Measurements from ENCODE around the gene CFAP53.
"Not testable (repeated sequence)": the region's sequence is repeated elsewhere in the genome, so short reads cannot be mapped to it uniquely, and the experiment has no call there.

Gene CFAP53

DNA sequence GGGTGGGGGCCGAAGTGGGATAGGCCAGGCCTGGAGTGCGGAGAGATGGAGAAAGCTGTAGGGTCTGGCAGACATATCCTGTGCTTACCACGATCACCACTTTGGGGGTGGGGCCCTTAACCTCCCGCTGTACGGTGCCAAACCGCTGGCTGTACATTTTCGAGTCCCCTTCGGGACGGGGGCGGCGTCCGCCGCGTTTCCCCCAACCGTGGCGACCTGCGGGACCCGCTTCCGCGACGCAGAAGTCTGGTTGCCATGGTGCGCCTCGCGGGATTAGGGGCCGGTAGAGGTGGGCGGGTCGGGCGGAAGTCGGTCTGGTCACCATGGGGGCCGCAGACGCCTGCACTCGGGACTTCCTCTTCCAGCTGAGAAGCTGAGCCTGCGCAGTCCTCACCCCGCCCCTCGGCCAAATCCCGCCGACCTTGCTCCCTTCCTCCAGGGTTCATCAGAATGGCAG lies at the start of gene CFAP53:
Gene CFAP53 (minus strand): TSS at position 248 of the 457 bp plus-strand sequence. CDS start 91 bp downstream, at position 157.
- peak; percentile 85 for DNase-seq (ENCODE audit: low read depth)

DNA sequence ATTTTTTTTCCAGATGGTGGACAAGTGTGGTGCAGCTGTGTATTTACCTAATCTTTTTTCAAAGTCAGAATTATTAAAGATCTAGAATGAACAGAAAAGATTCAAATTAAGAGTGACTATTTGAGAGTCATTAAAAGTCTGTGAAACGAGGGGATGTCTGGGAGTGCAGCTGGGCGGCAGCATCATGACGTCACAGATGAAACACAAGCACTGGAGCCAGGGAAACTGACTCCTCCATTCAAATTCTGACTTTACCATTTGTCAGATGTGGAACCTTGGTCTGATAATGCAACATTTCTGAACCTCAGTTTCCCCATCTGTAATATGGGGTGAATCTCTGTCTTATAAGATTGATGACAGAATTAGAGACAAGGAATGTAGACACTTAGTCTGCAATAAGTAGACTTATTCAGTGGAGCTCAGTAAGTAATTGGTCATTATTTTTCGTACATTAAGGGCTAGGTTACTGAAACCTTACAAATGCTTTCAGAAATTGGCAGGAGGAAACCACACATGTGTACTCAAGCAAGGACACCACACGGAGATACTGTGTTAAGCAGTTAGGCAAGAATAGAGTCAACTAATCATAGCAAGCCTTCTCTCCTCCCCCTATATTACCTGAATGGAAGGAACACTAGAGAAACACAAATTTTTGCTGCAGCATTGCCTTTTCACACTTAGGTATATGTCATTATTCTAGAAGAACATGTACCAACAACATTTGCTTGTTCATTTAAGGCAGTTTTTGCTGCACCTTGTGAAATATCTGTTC lies 49.0 kb upstream of the CFAP53 start:
- no peak for DNase-seq (ENCODE audit: low read depth)

GRCh38 chr18:50313873-50314460 lies 47.7 kb upstream of the CFAP53 start:
- DNase-seq (ENCODE audit: low read depth): no peak

- no peak for DNase-seq (ENCODE audit: low read depth)
These were observed 46.8 kb upstream of the CFAP53 start for GRCh38 chr18:50313031-50313607.

- no peak for DNase-seq (ENCODE audit: low read depth)
These were observed 46.2 kb upstream of the CFAP53 start for GRCh38 chr18:50312296-50313030.

GRCh38 chr18:50311650-50312049 lies 45.4 kb upstream of the CFAP53 start:
- DNase-seq (ENCODE audit: low read depth): no peak

GRCh38 chr18:50310080-50310479 lies 43.8 kb upstream of the CFAP53 start:
- DNase-seq (ENCODE audit: low read depth): no peak

GRCh38 chr18:50308851-50309250 lies 42.6 kb upstream of the CFAP53 start:
- DNase-seq (ENCODE audit: low read depth): not testable (repeated sequence)

- DNase-seq (ENCODE audit: low read depth): peak; percentile 97
These were observed 41.6 kb upstream of the CFAP53 start for GRCh38 chr18:50307738-50308470.

GRCh38 chr18:50307400-50307737 lies 41.1 kb upstream of the CFAP53 start:
- no peak for DNase-seq (ENCODE audit: low read depth)

GRCh38 chr18:50306944-50307343 lies 40.6 kb upstream of the CFAP53 start:
- DNase-seq (ENCODE audit: low read depth): peak; percentile 98

GRCh38 chr18:50301074-50301473 lies 34.8 kb upstream of the CFAP53 start:
- DNase-seq (ENCODE audit: low read depth): no peak

GRCh38 chr18:50299626-50300388 lies 33.5 kb upstream of the CFAP53 start:
- DNase-seq (ENCODE audit: low read depth): no peak

GRCh38 chr18:50298443-50299284 lies 32.4 kb upstream of the CFAP53 start:
- no peak for DNase-seq (ENCODE audit: low read depth)

DNA sequence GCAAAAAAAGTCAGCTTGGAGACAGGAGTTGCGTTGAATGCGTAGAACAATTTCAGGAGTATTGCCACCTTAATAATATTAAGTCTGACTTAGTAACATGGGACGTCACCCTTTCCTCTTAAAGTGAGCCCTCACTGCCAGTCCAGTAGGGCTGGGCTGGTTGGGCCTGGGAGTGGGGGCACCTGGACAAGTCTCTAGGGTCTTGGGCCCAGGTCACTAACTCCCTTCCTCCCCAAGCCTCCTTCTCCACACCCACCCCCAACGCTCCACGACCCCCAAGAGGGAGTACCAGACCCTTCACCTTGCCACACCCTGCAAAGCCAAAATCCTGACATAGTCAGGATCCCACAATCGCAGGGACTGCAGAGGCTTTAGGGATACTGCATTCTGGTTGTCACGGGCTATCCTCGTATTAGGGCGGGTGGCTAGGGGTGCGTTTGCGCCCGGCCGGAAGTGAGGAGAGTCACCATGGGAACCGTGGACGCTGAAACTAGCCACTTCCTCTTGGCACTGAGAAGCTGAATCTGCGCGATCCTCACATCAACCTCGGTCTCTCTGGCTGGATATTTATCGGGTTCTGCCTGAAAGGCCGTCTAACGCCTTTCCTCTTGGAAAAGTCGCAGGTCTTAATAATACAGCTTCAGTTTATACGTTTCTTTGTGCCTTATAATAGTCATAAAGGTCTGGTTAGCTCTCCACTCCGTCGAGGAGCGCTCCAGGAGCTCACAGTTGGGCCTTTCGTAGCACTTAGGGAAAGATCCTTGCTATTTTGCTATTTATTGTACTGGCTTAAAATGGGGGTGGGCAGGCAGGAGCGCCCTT lies 31.5 kb upstream of the CFAP53 start:
- peak; percentile 71 for DNase-seq (ENCODE audit: low read depth)

- no peak for DNase-seq (ENCODE audit: low read depth)
These were observed 26.7 kb upstream of the CFAP53 start for GRCh38 chr18:50293039-50293438.

GRCh38 chr18:50289108-50289443 lies 22.8 kb upstream of the CFAP53 start:
- no peak for DNase-seq (ENCODE audit: low read depth)

DNA sequence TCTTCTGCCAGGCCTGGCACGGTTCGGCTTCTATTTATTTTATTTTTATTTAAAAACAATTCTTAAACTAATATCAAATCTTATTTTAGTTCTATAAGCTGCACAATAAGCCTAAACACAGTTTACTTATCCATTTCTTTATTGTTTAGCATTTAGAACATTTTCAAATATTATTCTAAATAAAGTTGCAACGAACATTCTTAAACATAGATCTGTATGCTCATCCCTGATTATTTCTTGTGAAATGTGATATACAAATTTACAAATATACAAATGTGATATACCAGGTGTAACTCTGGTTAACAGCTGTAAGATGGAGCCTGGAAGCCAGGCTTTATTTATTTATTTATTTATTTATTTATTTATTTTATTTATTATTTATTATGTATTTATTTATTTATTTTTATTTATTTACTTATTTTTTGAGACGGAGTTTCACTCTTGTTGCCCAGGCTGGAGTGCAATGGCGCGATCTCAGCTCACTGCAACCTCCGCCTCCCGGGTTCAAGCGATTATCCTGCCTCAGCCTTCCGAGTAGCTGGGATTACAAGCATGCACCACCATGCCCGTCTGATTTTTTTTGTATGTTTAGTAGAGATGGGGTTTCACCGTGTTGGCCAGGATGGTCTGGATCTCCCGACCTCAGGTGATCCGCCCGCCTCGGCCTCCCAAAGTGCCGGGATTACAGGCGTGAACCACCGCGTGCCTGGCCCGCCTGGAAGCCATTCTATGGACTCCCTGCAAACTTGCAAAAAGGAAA lies 22.2 kb upstream of the CFAP53 start:
- DNase-seq (ENCODE audit: low read depth): not testable (repeated sequence)
